ENCODE measurements around the gene OS9.

GRCh38 chr12:57751432-57751787 lies 57.5 kb downstream of the OS9 start:
- TF ChIP-seq CTCF (IDR thresholded peaks at IDR 0.05; ENCODE audit: extremely low read depth in 1 of 2, insufficient read depth in 1 of 2, low read depth in 1 of 2, low read length in 2 of 2), result no peak
- TF ChIP-seq EZH2 (IDR thresholded peaks at IDR 0.05; ENCODE audit: borderline replicate concordance, low read depth, low read length, severe bottlenecking), result no peak
- no peak for TF ChIP-seq POLR2A (IDR thresholded peaks at IDR 0.05; ENCODE audit: low read depth, low read length)
- no peak for TF ChIP-seq POLR2AphosphoS5 (IDR thresholded peaks at IDR 0.05; ENCODE audit: insufficient read depth, low read depth, low read length)
- TF ChIP-seq MAX (IDR thresholded peaks at IDR 0.05; ENCODE audit: insufficient read depth, insufficient read length), result no peak
- TF ChIP-seq MYC (IDR thresholded peaks at IDR 0.05; ENCODE audit: low read depth, low read length), result no peak
